Neural progenitor cell (in vitro differentiated cells): Measurements from ENCODE around the gene BMPR1A.

ENCODE experiments used
- CTCF ChIP-seq: fragments of 200-600 bp; sonication (generic); IDR thresholded peaks from 2 replicates; pipeline ENCODE4 v1.5.1; 2017; ENCODE audit warnings: antibody characterized with exemption, mild to moderate bottlenecking
- EZH2phosphoT487 ChIP-seq: fragments of 200-600 bp; sonication (generic); IDR thresholded peaks from 2 replicates; pipeline ENCODE4 v1.6.1; 2017; ENCODE audit warnings: antibody characterized with exemption

- no peak for TF ChIP-seq CTCF
- no peak for TF ChIP-seq EZH2phosphoT487
Measured at GRCh38 chr10:86728056-86728455, 28.4 kb upstream of the BMPR1A start.
